Cardiac septum (tissue), 1 donor: ENCODE measurements around the gene RASSF4. TPM values are rescaled to one million over a fixed set of nuclear protein-coding genes. Genes with fewer than 3 reads are reported as not detected.
A peak's percentile ranks its signal among the peaks of the same experiment; 100 is the strongest.

Experiments used
- DNase-seq: peaks from one replicate; pipeline ENCODE4 v3.0.0-alpha.2; 2020; ENCODE audit warnings: low spot score
- intact Hi-C: fragments of 100-400 bp; cut with DNase I; formaldehyde crosslinking; loops from one replicate; pipeline ENCODE4 v1.14.0; 2022
- total RNA-seq: library from RNA; stranded (reverse); fragmentation: NEBNext Ultra II Directional; extraction: Animal tissue kit (Norgen Biotek cat#: 25700); gene quantifications from one replicate; pipeline ENCODE4 v1.2.1, GENCODE V29; 2021
- donor health status: DM: no; HTN: no; CAD: no.

The RASSF4 gene
- total RNA-seq, 1 donor from 2014 or later, result 47.5 TPM

DNA sequence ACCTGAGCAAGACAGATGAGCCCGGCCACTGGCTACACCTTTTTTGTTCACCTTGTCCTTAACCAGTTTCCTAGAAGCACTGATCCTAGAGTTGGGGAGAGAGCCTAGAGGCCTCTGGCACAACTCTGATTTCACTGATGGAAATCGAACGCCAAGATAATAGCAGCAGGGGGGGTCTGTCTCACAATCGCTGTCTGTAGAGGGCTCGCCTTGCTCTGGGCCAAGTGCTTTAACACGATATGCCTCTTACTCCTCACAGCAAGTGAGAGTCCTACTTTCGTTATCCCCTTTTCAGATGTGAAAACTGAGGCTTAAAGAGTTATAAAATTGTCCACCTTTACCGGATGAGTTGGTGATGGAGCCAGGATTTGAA is 472 bp downstream of the RASSF4 start:
- no peak for DNase-seq
- intact Hi-C loops, result no loop called here

DNA sequence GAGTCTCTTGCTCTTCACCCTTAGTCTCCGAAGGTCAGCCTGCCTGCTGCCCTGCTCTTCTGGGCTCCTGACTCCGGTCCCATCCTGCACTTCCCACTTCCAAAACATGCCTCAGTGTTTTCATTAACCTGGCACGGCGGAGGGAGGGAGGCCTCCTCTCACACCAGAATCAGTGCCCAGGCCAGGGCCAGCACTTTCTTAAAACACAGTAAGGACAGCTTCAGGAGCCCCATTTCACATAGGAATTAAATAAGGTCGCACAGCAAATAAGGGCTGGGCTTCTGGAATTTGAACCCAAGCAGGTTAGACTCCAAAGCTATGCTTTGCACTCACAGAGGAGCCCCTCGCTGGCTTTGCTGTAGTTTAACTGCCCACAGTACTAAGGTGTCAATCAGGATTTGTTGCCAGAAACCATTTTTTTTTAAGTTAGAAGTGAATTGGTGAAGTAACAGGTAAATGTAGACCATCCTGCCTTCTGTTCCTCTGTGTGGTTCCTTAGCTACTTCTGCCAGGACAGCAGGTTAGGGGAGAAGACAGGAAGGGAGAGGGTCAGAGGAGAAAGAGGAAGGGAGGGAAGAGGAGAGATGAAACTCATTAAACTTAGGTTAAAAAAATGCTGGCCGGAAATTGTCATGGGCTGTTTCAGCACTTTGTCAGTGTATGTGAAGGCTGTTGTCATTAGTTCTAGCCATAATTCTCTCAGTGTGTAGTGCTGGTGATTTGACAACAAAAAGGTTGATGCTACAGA is 1.1 kb downstream of the RASSF4 start:
- intact Hi-C loops, result no loop called here
- no peak for DNase-seq

DNA sequence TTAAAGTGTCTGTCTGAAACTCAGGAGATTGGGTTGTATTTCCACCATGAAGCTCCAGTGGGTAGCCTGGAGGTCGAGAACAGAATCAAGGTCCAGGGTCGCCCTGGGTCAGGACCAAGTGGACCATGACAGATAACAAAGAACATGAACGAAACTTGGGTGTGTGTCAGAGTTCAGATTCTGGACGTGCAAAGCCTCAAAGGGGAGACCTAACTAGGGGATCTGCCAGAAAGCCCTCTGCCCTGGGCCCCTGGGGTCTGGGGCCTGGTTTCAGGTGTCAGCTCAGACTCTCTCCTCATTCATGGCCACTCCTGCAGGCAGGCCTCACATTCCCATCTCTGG is 1.6 kb downstream of the RASSF4 start:
- intact Hi-C loops, result no loop called here
- no peak for DNase-seq

DNA sequence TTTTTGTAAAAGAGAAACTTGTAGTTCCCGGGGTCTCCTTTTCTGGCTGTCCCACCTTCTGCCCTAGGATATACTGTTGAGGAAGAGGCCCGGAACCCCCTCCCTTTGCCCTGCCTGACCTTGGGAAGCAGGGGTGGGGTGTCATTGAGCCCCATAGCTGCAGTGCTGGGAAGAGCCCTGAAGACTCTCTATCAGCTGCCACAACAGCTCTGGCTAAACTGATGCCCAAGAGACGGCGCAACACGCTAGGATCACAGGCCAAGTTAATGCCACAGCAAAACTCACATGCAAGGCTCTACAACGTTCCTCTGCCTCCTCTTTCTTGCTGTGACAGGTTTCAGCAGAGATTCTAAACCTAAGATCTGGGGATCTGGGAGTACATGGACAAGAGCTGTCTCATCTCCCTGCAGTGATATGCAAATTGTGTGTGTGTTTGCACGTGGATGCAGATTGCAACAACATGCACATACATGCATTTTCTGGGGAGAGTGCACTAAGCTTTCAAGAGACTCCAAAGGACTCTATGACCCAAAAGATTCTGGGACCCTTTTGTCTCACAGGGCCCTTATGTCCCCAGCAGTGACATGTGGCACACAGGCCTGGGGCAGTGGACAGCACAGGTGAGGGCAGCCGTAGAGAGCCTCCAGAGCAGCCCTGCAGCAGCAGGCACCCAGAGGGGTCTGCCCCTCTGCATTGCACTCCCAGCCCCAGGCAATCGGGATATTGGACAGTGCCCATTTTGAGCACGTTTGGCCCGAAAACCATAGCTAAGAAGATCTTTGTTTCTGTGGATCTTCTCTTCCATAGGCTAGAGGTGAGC is 2.5 kb downstream of the RASSF4 start:
- DNase-seq, result no peak
- intact Hi-C loops, result no loop called here

DNA sequence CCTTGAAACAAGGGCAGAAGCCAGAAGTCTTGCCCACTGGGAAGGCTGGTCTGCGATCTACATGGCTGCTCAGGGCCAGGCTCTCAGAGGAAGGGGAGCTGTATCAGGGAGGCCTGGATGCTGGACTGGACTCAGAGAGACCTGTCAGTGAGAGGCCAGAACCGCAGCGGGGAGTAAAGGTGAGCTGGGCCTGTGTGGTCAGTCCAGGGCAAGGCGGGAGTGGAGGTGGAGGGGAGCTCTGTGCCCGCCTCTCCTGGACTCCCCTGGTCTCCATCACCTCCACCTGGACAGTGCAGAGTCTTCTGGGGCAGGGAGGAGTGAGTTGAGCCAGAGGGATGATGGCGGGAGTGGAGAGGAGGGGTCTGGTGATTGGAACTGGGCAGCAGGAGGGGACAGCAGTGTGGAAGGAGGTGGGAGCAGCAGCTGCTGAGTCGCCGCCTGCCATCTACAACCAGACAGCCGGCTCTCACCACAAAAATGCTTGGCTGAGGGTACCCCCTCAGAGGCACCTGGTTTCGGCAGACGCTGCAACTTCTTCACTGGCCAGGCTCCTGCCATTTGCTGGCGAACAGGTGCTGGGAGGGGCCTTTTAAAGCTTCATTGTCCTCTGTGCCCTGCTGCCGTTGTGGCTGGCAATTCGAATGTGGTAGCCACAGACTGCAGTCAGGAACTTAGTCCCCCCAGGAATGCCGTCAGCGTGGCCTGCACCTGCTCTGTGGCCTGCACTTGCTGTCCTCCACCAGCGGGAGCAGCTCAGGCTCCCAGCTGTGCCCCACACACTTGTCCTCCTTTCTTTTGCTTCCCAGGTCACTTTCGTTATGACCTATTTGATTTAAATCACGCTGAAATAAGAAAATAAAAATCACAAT is 3.5 kb downstream of the RASSF4 start:
- no peak for DNase-seq
- intact Hi-C loops, result no loop called here

DNA sequence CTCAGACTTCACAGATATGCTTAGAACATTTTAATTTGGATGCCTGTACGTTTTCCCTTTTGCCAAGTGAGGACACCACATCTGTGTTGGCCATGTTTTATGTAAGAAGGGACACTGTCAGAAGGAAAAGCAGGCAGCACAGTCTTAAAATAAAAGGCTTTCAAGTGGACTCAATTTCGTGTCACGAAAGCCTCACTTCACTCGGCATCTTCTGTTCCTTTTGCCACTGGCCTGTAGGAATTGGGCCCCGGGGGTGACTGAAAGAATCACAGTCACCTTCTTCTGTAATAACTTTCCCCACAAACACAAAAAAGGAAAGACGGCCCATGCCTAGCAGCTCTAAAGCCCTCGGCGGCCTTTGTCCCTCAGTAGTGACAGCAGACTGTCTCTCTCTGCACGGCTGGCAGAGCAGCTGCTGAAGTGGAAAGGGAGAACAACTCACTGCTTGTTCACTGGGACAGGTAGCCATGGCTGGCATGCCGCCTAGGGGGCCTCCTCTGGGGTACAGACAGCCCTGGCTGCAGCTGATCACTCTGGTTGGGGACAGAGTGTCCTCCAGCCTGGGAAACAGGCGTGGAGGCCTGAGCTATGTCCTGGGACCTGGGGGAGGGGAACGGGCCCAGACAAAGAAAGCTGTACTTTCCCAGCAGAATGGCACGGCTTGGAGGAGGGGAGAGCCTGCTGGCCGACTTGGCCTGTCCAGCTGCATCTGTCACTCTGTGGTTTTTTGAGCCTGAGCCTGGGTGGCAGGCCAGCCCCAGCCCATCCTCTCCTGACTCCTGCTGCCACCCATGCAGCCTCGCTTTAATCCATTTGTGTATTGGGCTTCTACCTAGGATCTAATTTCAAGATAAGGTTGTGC is 4.4 kb downstream of the RASSF4 start:
- intact Hi-C loops, result no loop called here
- DNase-seq, result peak; percentile 86

DNA sequence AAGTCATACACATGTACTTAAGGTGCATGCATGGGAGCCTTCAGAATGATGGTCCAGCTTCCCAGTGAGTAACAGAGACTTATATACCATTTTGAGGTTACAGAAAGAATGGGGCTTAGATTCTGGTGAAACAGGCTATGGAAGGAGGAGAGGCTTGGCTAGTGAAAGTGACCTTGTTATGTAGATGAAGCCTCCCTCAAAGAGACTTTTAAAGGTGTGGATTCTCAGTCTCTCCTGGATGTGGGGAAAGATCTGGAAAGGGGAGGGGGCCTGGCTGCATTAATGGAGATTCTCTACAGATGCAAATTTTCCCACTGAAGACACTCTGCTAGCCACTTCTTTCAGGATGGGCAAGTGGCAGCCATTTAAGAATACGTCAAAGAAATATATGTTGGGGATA is 5.5 kb downstream of the RASSF4 start:
- no peak for DNase-seq
- intact Hi-C loops, result loop anchor here (5.0 kb wide), 1 partner anchor 37 kb away; the partner anchor contains the start of gene ZNF22

DNA sequence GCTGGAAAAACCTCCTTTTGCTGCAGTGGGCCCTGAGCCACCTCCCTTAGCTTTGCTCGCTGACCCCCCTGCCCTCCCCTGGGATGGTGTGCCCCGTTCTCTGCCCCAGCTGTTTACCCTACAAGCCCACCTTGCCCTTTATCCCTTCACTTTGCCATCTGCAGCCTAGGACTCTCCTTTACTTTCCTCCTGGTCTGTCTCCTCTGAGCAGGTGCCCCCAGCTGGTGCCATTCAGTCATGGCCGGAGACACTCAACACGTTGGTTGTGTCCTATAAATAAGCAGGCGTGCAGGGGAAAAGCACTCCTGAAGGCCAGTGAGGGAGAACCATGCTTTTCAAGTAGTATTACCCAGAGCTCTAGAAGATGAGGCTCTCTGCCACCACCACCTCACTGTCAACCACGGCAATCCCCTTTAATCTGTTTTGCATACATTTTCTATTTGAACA is 6.1 kb downstream of the RASSF4 start:
- DNase-seq, result no peak
- intact Hi-C loops, result loop anchor here (5.0 kb wide), 1 partner anchor 37 kb away; the partner anchor contains the start of gene ZNF22

DNA sequence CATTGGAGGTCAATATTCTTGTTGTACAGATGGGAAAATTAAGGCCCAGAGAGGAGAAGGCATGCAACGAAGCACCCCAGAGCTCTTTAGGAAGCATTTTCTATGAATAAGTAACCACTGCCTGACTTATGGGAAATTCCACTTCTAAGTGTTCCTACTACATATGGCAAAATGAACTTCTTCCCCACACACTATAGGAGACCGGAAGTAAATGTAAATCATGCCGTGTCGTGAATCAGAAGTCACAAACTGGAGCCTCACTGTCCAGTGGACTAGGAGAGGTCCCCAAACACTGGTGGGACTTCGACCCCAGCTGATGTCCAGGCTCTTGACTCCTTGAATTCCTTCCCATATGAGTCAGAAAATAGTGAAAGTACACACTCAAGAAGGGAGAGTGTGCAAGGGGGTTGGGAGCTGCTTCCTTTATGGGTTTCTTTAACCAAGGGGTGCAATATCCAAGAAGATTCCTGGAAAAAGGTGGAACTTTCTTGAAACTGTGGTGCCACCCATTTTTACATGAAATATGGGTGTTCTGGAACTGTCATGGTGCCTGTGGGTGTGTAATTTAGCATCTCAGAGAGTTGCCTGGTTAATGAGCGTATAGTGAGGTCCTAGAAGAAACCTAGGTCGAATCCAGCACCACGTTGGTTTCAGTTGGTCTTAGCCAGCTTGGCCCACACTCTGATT is 6.7 kb downstream of the RASSF4 start:
- no peak for DNase-seq
- intact Hi-C loops, result loop anchor here (5.0 kb wide), 1 partner anchor 36 kb away; the partner anchor contains the start of gene ZNF22

DNA sequence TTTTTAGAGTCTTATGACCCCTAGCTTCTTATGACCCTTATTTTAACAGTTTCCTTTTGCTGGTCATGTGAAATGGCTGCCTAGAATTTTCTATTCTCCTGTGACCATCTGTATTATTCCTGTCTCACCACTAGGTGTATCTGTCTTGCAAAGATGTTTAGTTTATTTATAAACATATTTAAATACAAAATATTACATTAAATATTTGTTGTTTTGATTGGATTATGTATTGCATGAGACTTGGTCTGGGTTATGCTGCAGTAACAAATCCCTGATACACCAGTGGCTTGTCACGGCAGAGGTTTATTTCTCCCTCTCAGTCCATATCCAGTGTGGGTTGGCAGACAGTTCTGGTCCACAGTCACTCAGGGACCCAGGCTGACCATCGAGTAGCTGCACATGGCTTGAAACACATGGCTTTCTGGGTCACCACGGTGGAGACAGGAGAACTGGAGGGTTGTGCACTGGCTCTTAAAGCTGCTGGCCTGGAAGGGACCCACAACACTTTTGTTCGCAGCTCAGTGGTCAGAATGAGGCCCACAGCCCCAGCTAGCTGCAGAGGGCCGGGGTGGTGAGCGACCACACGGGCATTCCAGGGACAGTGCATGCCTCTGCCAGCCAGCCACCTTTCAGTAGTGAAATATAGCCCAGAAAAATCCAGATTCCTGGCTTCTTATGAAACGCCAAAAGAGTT is 7.4 kb downstream of the RASSF4 start:
- intact Hi-C loops, result loop anchor here (5.0 kb wide), 1 partner anchor 35 kb away; the partner anchor contains the start of gene ZNF22
- DNase-seq, result no peak

DNA sequence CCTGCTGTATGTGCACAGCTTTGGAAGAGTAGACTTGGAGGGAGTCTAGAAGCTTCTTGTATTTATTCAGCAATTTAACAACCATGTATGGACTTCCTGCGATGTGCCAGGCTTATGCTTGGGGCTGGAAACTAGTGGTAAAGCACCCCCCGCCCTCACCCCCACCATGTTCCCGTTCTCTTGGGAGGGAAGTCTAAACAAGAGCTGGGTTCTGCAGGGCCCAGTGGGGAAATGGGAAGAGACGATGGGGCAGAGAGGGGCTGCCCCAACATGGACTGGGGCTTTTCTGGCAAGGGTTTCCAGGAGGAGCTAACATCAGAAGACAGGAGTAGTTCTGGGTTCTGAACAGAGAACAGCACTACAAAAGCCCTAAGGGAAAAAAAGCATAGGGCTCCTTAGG is 8.0 kb downstream of the RASSF4 start:
- intact Hi-C loops, result loop anchor here (5.0 kb wide), 1 partner anchor 35 kb away; the partner anchor contains the start of gene ZNF22
- DNase-seq, result no peak

DNA sequence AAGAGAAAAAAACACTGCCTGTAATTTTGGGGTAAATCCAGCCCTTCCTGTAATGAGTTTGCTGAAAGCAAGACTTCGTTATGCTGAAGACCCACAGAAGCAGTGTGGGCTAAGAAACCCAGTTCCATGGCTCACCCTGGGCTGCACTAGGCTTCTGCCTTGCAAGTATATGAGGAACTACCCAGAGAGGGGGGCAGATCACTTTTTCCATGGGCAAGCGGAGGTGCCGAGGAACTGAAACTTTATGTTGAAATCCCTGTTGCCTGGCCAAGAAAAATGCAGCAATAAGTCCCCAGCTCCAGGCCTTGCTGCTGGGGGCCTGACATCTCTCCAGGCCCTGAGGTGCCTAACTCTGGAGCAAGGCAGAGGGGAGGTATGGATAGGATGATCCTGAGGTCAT is 8.5 kb downstream of the RASSF4 start:
- intact Hi-C loops, result loop anchor here (5.0 kb wide), 1 partner anchor 34 kb away; the partner anchor contains the start of gene ZNF22
- no peak for DNase-seq

DNA sequence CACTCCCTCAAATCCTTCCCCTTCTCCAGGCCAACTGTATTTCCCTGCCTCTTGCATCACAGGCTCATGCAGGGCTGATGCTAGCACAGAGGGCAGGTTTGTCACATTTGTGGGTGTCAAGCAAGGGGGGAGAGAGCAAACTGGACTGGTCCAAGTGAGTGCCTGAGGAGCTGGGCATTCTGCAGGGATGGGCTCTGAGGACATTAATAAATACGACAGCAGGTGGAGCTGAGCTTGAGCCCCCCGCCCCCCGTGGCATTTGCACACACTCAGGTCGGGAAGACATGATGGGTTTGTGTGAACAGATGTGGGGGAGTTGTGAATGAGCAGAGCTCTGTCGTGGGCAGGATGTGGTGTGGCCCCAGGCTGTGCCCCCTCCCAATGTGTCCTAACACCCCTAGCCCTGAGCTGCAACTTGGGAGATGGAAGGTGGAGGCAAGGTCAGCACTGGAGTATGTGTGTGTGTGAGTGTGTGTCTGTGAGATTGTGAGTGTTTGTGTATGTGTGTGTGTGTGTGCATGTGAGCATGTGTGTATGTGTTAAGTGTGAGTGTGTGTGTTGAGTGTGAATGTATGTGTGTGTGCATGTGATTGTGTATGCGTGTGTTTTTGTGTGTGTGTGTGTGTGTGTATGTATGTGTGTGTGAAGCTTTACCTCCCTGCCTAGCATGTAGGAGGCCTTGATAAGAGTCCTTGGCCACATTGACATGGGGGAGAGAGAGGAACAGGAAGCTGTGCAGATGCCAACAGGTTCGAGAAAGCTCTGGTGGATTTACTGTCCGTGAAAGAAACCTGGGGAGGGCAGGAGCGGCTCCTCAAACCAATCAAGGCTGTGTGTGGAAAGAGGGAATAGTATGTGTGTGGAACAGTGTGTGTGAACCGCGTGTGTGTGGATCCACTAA is 9.1 kb downstream of the RASSF4 start:
- intact Hi-C loops, result loop anchor here (5.0 kb wide), 1 partner anchor 34 kb away; the partner anchor contains the start of gene ZNF22
- no peak for DNase-seq

DNA sequence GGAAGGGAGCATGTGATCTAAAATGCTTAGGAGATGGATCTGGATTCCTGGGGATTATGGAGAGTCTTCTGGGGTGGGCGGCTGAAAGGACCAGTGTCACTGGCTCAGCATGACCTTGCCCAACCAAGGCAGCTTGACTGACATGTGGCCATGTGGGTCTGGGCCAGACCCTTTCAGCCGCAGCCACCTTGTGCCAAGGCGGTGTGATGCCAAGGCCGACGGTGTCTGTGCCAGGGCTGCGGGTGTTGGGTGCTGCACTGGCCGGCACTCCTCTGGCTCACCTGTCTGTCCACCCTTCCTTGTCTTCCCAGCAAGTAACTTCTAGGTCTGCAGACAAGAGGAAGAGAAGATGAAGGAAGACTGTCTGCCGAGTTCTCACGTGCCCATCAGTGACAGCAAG is 10.3 kb downstream of the RASSF4 start:
- DNase-seq, result no peak
- intact Hi-C loops, result loop anchor here (5.0 to 10.0 kb wide), 2 partner anchors 32 to 95 kb away; partner anchors contain the start of gene ZNF22

DNA sequence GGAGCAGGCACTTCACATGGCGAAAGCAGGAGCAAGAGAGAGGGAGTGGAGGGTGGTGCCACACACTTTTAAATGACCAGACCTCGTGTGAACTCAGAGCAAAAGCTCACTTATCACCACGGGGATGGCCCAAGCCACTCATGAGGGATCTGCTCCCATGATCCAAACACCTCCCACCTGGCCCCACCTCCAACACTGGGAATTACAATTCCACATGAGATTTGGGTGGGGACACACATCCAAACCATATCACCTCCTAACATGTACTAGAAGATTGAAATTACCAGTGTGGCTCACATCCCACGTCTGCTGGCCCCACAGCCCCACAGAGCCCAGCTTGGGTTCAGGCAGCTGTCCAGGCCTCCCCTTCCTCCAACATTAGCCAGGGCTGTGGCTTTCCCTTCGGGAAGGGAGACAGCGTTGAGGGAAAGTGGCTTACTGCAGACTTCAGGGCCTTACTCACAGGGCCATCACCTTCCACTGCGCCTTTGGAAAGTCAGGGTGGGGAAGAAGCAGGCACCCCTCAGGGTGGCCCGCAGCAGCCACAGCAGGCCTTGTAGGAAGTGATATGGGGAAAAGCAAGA is 11.3 kb downstream of the RASSF4 start:
- DNase-seq, result no peak
- intact Hi-C loops, result loop anchor here (10.0 kb wide), 1 partner anchor 96 kb away; no protein-coding TSS in a partner anchor

DNA sequence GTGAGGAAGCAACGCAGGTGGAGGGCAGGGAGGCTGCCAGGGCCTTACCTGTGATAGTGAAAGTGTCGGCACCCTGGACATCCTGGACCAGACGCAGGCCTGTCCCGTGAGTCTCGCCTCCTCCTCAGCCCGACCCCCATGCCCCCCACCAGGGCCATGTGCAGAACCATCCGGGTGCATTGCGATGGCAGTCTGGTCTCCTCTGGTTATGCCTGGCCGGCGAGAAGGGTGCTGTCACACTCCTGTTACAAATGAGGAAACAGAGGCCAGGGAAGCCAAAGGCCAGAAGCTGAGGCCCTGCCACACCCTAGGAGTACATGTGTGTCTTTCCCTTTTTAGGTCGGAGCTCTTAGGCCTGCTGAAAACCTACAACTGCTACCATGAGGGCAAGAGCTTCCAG is 11.8 kb downstream of the RASSF4 start:
- DNase-seq, result no peak
- intact Hi-C loops, result loop anchor here (10.0 kb wide), 1 partner anchor 97 kb away; no protein-coding TSS in a partner anchor
